H1 (cell line): ENCODE measurements around the gene TUBB4B. TPM values are rescaled to one million over a fixed set of nuclear protein-coding genes. Genes with fewer than 3 reads are reported as not detected.

Source experiments
- BRCA1 ChIP-seq: IDR thresholded peaks from 2 replicates; pipeline ENCODE4 v1.6.1; 2012; ENCODE audit warnings: low read depth, low read length, improper control_type of control experiment
- CEBPB ChIP-seq: IDR thresholded peaks from 2 replicates; pipeline ENCODE4 v1.6.1; 2012; ENCODE audit warnings: low read depth, low read length
- CREB1 ChIP-seq: IDR thresholded peaks from 2 replicates; pipeline ENCODE4 v1.6.1; 2012; ENCODE audit warnings: inconsistent platforms
- EGR1 ChIP-seq: IDR thresholded peaks from 2 replicates; pipeline ENCODE4 v1.6.1; 2011; ENCODE audit warnings: low read depth, low read length, borderline replicate concordance
- GABPA ChIP-seq: IDR thresholded peaks from 2 replicates; pipeline ENCODE4 v1.6.1; 2011; ENCODE audit warnings: mild to moderate bottlenecking, low read length, moderate library complexity, borderline replicate concordance; ENCODE audit not compliant: insufficient read depth
- JUND ChIP-seq: IDR thresholded peaks from 2 replicates; pipeline ENCODE4 v1.6.1; 2011; ENCODE audit warnings: mild to moderate bottlenecking, improper control_type of control experiment, low read length
- RBBP5 ChIP-seq: IDR thresholded peaks from 2 replicates; pipeline ENCODE4 v1.7.1; 2012; ENCODE audit warnings: low read depth, mild to moderate bottlenecking, inconsistent platforms, low read length, moderate library complexity, borderline replicate concordance
- SIX5 ChIP-seq: IDR thresholded peaks from 2 replicates; pipeline ENCODE4 v1.6.1; 2011; ENCODE audit warnings: mild to moderate bottlenecking, low read depth, low read length
- ZNF274 ChIP-seq: IDR thresholded peaks from 2 replicates; pipeline ENCODE4 v1.7.0; 2012; ENCODE audit warnings: low read length, borderline replicate concordance; ENCODE audit errors: extremely low read depth
- polyA plus RNA-seq, 7 experiments: library from polyadenylated mRNA; depleted of rRNA in 3 of 7; stranded (reverse) in 5 of 7; unstranded in 2 of 7; fragments of >200 nt in 5 of 7; fragments of 200-250 nt in 2 of 7; gene quantifications; 1 replicate in 5 of 7; 2 replicates in 1 of 7; 4 replicates in 1 of 7; pipeline versions ENCODE4 v1.2.1 to v1.2.3, GENCODE V29; 2011 to 2013; ENCODE audit warnings: missing spikeins in 2 of 7, mixed read lengths in 2 of 7
- total RNA-seq: library from RNA; stranded (reverse); fragmentation: NEBNext Ultra II Directional; extraction: Animal tissue kit (Norgen Biotek cat#: 25700); gene quantifications from 2 replicates; pipeline ENCODE4 v1.2.1, GENCODE V29; 2021
- TF ChIP-seq, protein P1 (sequence below): IDR thresholded peaks from 2 replicates; pipeline ENCODE4 v1.6.1; 2011; ENCODE audit warnings: low read length, improper control_type of control experiment
- TF ChIP-seq, protein P2 (sequence below): IDR thresholded peaks from 2 replicates; pipeline ENCODE4 v1.6.1; 2012; ENCODE audit warnings: inconsistent platforms
- TF ChIP-seq, protein P3 (sequence below): IDR thresholded peaks from 2 replicates; pipeline ENCODE4 v1.6.1; 2012; ENCODE audit warnings: low read length, inconsistent platforms

Gene TUBB4B
- total and polyA plus RNA-seq, 2 of the 8 experiments (the other 6 are each of a cell fraction or from before 2014, with no cell fraction given), result 280 to 307 TPM

DNA sequence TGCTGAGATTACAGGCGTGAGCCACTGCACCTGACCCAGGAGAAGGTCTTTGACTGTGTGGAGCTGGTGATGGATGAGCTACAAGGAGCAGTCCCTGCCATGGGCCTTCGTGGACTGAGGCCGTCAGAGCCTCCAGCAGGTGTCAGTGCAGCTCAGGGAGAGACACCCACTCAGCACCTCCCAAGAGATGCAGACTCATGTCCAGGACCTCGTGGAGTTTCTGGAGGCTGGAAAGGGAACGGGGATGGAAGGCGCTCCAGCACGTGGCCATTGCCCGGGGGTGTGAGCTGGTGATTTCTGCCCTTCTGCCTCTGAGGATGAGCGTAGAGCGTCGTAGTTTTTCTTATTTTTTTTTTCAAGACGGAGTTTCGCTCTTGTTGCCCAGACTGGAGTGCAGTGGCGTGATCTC is 45.9 kb downstream of the TUBB4B start (continued):
- TF ChIP-seq, protein P1, sequence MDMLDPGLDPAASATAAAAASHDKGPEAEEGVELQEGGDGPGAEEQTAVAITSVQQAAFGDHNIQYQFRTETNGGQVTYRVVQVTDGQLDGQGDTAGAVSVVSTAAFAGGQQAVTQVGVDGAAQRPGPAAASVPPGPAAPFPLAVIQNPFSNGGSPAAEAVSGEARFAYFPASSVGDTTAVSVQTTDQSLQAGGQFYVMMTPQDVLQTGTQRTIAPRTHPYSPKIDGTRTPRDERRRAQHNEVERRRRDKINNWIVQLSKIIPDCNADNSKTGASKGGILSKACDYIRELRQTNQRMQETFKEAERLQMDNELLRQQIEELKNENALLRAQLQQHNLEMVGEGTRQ, result no peak
- TF ChIP-seq, protein P2, sequence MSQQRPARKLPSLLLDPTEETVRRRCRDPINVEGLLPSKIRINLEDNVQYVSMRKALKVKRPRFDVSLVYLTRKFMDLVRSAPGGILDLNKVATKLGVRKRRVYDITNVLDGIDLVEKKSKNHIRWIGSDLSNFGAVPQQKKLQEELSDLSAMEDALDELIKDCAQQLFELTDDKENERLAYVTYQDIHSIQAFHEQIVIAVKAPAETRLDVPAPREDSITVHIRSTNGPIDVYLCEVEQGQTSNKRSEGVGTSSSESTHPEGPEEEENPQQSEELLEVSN, result peak; percentile 81
- no peak for TF ChIP-seq JUND
- no peak; the same call in 1 of the 2 replicates for TF ChIP-seq GABPA
- no peak for TF ChIP-seq SIX5
- TF ChIP-seq BRCA1, result no peak
- no peak for TF ChIP-seq CEBPB
- TF ChIP-seq CREB1, result no peak
- TF ChIP-seq, protein P3, sequence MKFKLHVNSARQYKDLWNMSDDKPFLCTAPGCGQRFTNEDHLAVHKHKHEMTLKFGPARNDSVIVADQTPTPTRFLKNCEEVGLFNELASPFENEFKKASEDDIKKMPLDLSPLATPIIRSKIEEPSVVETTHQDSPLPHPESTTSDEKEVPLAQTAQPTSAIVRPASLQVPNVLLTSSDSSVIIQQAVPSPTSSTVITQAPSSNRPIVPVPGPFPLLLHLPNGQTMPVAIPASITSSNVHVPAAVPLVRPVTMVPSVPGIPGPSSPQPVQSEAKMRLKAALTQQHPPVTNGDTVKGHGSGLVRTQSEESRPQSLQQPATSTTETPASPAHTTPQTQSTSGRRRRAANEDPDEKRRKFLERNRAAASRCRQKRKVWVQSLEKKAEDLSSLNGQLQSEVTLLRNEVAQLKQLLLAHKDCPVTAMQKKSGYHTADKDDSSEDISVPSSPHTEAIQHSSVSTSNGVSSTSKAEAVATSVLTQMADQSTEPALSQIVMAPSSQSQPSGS, result no peak
- TF ChIP-seq RBBP5, result no peak
- TF ChIP-seq EGR1, result 0 out of 2 replicates have a peak, but pooled peaks have one; percentile 27
- no peak for TF ChIP-seq ZNF274
